ENCODE results near the gene COG1.
"Not testable (repeated sequence)": the region's sequence is repeated elsewhere in the genome, so short reads cannot be mapped to it uniquely, and the experiment has no call there.

The COG1 gene, protein sequence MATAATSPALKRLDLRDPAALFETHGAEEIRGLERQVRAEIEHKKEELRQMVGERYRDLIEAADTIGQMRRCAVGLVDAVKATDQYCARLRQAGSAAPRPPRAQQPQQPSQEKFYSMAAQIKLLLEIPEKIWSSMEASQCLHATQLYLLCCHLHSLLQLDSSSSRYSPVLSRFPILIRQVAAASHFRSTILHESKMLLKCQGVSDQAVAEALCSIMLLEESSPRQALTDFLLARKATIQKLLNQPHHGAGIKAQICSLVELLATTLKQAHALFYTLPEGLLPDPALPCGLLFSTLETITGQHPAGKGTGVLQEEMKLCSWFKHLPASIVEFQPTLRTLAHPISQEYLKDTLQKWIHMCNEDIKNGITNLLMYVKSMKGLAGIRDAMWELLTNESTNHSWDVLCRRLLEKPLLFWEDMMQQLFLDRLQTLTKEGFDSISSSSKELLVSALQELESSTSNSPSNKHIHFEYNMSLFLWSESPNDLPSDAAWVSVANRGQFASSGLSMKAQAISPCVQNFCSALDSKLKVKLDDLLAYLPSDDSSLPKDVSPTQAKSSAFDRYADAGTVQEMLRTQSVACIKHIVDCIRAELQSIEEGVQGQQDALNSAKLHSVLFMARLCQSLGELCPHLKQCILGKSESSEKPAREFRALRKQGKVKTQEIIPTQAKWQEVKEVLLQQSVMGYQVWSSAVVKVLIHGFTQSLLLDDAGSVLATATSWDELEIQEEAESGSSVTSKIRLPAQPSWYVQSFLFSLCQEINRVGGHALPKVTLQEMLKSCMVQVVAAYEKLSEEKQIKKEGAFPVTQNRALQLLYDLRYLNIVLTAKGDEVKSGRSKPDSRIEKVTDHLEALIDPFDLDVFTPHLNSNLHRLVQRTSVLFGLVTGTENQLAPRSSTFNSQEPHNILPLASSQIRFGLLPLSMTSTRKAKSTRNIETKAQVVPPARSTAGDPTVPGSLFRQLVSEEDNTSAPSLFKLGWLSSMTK

DNA sequence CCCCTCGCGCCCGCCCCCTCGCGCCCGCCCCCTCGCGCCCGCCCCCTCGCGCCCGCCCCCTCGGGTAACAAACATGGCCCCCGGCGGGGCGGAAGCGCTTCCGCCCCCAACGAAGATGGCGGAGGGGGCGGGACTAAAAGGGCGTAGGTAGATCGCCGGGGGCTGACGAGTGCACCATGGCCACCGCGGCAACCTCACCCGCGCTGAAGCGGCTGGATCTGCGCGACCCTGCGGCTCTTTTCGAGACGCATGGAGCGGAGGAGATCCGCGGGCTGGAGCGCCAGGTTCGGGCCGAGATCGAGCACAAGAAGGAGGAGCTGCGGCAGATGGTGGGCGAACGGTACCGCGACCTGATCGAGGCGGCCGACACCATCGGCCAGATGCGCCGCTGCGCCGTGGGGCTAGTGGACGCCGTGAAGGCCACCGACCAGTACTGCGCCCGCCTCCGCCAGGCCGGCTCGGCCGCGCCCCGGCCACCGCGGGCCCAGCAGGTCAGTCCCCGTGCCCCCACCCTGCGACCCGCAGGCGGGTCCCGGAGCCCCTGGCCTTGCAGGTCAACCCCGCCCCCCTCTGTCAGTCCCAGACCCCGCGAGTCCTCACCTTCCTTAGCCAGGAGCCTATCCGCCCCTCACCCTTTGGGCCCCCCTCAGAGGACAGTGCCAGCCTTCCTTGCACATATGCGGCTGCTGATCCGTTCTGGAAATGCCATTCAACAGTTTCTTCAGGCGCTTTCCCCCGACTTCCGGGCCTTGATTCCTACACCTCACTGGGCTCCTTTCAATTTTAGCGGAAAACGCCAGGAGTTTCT is at the start of gene COG1:
COG1 (plus strand) TSS at position 162 of the 808 bp plus-strand sequence; CDS start at position 177, 15 bp downstream.
- DNase-seq = peak; percentile 79 to 83

DNA sequence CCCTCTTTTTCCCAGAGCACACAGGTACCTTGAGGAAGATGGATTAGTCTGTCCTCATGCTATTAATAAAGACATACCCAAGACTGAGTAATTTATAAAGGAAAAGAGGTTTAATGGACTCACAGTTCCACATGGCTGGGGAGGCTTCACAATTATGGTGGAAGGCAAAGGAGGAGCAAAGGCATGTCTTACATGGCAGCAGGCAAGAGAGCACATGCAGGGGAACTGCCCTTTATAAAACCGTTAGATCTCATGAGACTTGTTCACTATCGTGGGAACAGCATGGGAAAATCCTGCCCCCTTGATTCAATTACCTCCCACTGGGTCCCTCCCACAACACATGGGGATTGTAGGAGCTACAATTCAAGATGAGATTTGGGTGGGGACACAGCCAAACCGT is 48.6 kb upstream of the COG1 start:
- not testable (repeated sequence) for DNase-seq

DNA sequence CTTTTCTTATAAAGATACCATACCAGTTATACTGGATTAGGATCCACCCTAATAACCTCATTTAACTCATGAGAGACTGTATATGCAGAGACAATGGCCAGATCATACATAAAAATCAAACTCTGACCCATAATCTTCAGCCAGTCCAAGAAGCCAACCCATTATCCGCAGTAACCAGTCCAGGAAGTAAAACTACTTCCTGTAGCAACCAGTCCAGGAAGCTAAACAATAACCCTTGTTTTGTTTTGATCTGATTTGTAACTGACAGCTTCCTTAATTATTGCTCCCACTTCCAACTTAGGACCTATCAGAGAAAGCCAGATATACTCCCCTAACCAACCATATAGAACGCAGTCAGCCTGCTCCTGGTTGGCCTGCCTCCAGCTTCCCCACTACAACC is 47.2 kb upstream of the COG1 start:
- DNase-seq = no peak

DNA sequence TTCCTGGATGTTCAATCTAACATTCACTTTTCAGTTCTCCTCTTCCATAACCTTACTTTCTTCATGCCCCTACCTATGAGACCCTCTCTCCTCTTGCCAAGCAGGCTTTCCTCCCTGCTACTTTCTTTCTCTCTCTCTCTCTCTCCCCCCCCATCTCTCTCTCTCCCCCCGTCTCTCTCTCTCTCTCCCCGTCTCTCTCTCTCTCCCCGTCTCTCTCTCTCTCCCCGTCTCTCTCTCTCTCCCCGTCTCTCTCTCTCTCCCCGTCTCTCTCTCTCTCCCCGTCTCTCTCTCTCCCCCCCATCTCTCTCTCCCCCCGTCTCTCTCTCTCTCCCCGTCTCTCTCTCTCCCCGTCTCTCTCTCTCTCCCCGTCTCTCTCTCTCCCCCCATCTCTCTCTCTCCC is 45.1 kb upstream of the COG1 start:
- not testable (repeated sequence) for DNase-seq

DNA sequence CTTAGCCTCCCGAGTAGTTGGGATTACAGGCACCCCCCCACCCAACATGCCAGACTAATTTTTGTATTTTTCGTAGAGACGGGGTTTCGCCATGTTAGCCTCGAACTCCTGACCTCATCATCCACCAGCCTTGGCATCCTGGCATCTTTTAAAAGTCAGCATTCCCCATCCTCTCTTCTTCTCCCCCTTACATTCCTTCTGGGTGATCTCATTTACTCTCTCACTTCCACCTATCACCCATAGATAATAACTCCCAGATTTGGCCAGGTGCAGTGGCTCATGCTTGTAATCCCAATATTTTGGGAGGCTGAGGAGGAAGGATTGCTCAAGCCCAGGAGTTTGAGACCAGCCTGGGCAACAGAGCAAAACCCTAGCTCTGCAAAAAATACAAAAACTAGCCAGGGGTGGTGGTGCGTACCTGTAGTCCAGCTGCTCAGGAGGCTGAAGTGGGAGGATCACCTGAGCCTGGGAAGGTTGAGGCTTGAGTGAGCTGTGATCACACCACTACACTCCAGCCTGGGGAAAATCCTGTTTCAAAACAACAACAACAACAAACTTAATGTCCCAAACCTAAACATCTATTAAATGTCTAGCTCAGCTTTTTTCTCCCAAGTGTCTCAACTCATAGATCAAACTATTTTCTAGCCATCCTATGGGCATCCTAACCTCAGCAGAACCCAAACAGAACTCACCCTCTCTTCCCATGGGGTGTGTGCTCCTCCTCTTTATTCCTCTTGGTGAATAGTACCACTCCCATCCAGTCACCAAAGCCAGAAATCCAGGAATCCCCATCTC is 44.1 kb upstream of the COG1 start:
- DNase-seq = no peak

DNA sequence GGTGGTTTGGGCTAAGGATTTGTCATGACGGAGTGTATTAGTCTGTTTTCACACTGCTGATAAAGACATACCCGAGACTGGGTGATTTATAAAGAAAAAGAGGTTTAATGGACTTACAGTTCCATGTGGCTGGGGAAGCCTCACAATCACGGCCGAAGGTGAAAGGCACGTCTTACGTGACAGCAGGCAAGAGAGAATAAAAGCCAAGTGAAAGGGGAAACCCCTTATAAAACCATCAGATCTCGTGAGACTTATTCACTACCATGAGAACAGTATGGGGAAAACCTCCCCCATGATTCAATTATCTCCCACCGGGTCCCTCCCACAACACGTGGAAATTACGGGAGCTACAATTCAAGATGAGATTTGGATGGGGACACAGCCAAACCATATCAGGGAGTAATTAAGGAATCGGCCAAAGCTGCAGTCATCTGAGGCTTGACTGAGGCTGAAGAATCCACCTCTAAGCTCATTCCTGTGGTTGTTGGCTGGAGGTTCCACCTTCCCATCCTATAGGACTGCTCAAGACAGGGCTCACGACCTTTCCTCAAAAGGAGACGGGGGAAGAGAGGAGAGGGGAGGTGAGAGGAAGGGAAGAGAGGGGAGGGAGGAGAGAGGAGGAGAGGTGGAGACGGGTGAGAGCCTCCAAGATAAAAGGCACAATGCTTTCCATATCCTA is 42.1 kb upstream of the COG1 start:
- DNase-seq = peak in 1 of 2 experiments; percentile 16

DNA sequence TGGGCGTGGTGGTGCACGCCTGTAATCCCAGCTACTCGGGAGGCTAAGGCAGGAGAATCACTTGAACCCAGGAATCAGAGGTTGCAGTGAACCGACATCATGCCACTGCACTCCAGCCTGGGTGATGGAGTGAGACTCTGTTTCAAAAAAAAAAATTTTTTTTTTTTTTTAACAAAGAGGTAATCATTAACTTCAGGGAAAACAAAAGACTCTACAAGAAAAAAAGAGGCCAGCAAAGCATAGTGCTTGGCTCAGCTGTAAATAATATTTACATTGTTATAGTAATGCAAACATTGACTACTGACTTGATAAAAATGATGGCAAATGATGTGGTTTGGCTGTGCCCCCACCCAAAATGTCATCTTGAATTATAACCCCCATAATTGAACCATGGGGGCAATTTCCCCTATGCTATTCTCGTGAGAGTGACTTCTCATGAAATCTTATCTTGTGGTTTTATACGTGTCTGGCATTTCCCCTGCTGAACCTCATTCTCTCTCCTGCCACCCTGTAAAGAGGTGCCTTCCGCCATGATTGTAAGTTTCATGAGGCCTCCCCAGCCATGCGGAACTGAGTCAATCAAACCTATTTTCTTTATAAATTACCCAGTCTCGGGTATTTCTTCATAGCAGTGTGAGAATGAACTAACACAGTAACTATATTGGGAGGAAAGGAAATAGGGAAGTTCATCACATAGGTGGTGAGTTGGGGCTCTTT is 40.8 kb upstream of the COG1 start:
- DNase-seq = peak in 1 of 2 experiments; percentile 24

DNA sequence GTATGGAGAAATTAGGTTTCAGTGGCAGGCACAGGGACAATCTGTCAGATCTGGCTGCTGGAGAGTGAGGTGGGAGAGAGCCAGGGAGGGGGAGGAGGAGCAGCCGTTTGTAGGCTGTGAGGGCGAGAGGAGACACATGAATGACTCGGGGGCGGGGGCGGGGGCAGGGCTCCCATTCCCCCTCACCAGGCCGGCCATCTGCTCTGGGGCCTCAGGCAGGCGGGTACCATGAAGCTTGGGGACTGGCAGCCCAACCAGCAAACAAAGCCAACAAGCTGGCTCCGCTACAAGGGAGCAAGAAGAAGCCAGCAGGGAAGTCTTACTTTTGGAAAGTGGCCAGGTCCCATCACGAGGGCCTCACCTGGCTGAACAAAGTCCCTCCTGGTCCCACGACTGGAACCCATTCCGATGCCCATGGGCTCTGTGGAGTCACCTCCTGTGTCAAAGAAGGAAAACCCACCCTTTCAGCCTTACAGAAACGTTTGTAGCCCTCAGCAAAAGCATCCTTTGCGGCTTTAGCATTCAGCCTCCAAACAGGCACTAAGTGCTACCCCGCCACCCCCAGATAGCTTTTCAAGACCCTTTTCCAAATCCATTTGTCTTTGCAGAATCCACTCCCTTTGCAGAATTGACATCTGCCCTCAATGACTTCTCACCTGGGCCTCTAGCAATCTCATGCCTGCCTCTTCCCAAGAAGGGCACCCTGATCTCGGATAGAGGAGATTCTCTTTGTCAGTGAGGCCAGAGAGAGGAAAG is 37.3 kb upstream of the COG1 start:
- no peak for DNase-seq

DNA sequence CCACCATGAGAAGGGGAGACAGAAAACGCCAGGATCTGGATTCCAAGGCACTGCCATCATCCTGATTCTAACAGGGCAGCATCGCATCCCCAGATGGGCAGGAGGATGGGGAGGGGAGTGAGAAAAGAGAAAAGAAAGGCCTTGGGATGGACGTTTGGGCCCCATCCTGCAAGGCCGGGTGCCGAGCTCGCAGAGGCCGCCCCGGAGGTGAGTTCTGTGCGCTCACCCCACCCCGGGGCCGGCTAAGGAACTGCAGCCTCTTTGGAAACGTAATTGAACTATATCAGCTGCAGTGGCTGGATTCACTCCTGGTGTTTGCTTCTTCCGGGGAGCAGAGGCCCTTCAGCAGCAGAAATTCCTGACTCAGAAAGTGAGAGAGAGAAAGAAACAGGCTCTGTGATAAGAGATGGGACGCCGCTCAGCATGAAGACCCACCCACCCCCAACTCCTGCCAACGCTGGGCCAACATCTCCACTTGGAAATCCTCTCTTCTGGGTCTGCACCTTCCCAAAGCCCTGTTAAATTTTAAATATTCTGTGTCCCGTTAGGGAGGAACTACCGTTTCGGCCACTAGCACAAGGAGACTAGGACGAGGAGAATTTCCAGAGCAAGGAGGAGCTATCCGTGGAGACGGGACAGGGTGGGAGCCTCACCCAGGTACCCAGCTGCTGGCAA is 36.6 kb upstream of the COG1 start:
- DNase-seq = peak; percentile 66 to 73

DNA sequence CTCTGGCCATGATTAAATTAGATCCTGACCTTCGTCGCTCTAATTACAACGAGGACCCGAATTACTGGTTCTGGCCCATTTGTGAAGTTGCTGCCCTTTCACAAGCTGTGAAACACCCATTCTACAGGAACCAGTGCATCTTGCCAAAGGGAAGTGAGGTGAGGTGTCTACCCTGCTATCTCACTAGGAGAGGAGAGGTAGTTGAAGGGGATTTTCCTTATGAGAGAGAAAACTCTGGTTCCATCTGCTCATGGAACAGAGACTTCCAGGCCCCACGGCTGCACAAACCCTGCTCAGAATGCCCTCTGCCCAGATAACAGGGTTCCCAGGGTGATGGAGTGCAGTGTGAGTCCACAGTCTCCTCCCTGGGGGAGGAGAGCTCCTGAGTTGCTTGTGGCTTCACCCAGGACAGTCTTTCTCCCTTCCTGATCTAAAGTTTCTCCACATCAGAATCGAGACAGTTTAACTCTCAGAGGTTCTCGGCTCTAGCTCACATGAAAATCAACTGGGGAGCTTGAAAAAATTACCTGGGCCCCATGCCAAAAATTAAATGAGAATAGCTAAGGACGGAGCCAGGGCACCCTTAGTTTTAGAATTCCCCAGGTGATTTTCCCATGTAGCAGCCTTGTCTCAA is 35.9 kb upstream of the COG1 start:
- DNase-seq = no peak

DNA sequence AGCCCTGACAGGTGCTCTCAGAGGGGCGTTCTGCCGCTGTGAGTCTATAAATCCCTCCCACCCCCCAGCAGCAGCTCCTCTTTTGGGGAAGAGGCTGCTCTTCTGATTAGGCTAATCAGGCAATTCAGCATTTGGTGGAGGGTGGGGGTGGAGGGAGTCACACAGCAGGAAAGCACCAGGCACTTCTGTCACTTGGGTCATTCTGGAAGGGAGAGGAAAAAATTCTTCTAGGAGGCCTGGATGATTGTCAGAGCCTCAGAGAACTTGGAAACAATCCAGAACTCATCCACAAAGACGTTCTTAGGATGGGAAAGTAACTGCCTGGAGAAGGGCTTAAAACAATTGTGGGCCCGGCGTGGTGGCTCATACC is 35.3 kb upstream of the COG1 start:
- DNase-seq = no peak

DNA sequence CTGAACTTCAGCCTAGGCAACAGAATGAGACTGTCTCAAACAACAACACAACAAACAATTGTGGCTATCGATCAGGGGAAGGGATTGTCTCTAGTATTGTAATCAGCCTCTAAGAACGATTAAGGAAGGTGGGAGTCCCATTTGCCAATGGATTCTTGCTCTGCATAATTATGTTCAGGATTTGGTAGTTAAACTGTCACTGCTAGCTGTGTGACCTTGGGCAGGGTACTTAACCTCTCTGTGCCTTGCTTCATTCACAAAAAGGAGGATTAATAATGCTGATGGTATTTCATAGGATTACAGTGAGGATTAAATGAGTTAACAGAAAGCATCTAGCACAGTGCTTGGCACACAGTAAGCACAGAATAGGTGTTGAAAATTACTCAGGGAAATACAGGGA is 34.7 kb upstream of the COG1 start:
- no peak for DNase-seq

DNA sequence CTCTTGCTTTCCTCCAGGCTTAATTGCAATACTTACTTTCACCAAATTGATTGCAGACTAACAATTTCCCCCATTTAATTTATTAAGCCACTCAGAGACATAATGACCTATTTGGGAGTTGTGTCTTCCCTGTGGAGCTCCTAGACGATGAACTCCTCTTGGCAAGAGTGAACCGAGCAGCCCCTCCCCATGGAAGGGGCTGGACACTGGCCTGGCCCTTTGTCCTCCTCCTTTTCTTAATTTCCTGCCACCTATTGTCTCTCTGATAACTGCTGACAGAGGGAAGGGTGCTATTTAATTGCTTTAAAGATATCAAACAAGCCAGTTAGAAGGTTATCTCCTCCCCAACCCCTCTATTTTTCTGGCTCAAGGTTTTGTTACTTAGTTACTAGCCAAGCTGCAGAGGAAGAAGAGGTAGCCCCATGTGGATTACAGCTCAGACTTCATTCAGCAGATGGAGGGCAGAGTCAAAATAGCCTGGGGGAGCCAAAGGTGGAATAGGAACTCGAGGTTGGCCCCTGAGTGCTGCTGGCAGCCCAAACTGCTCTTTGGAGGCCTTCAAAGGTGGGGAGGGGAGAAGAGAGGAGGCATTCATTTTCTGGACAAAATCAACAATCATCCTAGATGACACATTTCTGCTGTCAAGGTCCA is 31.8 kb upstream of the COG1 start:
- DNase-seq = no peak

DNA sequence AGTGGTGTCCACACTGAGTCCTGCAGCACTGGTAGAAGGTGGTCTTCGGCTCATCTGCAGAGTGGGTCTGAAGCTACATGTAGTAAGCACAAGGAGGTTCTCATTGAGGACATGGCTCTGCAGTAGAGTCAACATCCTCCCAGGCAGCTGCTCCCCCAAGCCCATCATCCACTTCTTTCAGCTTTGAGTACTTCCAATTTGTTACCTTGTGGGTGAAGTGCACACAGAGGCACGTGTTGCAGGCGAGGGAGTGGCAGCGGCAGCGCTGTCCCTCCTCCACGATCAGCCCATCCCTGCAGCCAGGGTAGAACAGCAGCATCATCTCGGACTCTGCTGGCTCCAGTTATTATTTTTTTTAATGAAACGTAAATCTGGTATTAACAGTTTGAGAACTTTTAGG is 29.8 kb upstream of the COG1 start:
- no peak for DNase-seq

DNA sequence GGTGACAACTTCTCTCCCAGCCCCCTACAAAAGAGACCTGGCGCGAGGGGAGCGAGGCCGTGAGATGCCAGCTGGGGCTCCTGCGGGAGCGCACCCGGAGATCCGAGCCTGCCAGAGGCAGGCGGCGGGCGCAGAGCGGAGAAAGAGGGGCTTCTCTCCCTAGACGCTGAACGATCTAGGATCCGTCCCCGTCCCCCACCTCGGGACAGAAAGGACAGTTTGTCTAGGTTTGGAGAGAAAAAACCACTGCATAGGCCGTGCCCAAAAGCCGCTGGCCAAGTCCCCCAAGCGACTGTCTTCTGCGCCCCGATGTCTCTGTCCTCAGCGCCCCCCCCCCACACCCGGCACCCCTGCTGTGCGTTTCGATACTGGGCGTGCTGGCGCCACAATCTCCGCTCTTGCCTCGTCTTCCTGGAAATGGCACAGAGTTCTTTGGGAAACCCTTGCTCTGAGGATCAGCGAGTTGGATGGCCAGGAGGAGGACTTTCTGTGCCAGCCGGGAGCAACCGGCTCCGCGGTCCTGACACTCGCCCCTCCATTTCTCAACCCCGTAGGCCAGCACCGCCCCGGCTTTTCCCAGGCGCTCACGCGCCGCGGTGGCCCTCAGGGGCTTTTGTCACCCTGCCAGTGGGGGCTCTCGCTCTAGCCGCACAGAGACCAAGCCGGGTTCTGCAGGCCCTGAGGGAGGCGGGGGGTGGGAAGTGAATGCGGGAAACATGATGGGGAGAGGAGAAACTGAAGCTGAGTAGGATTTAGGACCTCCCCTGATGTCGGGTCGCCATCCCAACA is 27.0 kb upstream of the COG1 start:
- DNase-seq = no peak

DNA sequence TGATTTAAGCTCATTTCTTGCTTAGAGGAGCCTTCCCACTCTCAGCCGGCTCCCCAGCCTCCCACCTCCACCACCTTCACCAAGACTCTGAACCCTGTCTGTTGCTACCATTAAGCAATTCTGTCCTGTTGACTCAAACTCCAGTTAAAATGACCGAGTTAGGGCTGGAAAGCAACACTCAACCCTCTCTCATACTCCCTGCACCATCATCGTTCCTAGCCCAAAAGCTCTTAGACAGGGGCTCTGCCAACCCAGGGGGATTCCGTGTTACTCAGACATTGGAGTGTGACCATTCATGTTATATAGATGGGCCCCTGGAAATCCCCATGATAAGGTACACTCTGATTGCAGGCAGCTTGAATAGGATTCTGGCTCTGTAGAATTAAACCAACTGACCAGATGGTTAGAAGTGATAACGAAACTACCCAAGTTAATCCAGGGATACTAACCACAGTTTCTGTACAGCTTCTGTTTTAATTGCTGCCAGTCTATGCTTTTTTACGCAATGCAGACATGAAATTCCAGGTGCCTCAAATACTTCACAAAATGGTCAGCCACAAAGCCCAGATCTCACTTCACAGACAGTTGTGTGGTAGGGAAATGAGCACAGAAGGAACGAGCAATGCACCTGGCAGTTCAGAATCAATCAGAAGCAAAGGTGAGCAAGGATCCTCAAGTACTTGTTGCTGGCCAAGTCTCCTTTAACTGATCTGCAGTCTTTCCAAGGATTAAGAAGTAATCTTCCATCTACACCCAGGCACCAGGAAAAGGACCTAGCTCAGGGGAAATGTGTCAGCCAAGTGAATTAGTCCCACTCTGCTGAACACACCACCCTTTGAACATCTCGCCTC is 25.9 kb upstream of the COG1 start:
- peak in 1 of 2 experiments; percentile 23 for DNase-seq

Data from activated CD4-positive, alpha-beta T cell treated with anti-CD3 and anti-CD28 coated beads, Interleukin-2, amount 50 U/mL, for 48 hours (primary cell).